GM23338 (cell line): ENCODE data around the gene MRPL28.

Experiments used
- CREB1 ChIP-seq: fragments of 250-450 bp; sonication (Bioruptor Pico); IDR thresholded peaks from 2 replicates; pipeline ENCODE4 v1.5.0; 2020; ENCODE audit warnings: low read depth, mild to moderate bottlenecking, moderate library complexity
- ETS1 ChIP-seq: IDR thresholded peaks from 2 replicates; pipeline ENCODE4 v1.6.1; 2016; ENCODE audit warnings: antibody characterized with exemption
- EZH2 ChIP-seq: fragments of 200-600 bp; sonication (generic); IDR thresholded peaks from one replicate; pipeline ENCODE4 v1.8.0; 2017; ENCODE audit warnings: antibody characterized with exemption, mild to moderate bottlenecking, low read depth; ENCODE audit not compliant: unreplicated experiment
- EZH2phosphoT487 ChIP-seq: fragments of 200-600 bp; sonication (generic); IDR thresholded peaks from one replicate; pipeline ENCODE4 v1.8.1; 2018; ENCODE audit warnings: antibody characterized with exemption; ENCODE audit not compliant: unreplicated experiment
- JUNB ChIP-seq: IDR thresholded peaks from one replicate; pipeline ENCODE4 v1.6.1; 2016; ENCODE audit warnings: antibody characterized with exemption; ENCODE audit not compliant: unreplicated experiment
- POLR2AphosphoS5 ChIP-seq: IDR thresholded peaks from 2 replicates; pipeline ENCODE4 v1.6.1; 2016; ENCODE audit warnings: antibody characterized with exemption, low read depth
- REST ChIP-seq: IDR thresholded peaks from one replicate; pipeline ENCODE4 v1.6.1; 2018; ENCODE audit warnings: antibody characterized with exemption; ENCODE audit not compliant: unreplicated experiment
- STAT1 ChIP-seq: IDR thresholded peaks from one replicate; pipeline ENCODE4 v1.6.1; 2016; ENCODE audit warnings: antibody characterized with exemption; ENCODE audit not compliant: unreplicated experiment
- ZNF331 ChIP-seq: fragments of 250-450 bp; sonication (Bioruptor Pico); IDR thresholded peaks from 2 replicates; pipeline ENCODE4 v1.5.0; 2020; ENCODE audit warnings: low read depth, mild to moderate bottlenecking, moderate library complexity
- TF ChIP-seq, protein P1 (sequence below), 2 experiments: fragments of 200-600 bp in 1 of 2; sonication (generic) in 1 of 2; conservative IDR thresholded peaks; 2 replicates each; pipeline versions ENCODE4 v1.5.1 to v1.6.1; 2016 to 2017; ENCODE audit warnings: antibody characterized with exemption in 2 of 2, low read depth in 2 of 2, mild to moderate bottlenecking in 2 of 2, moderate library complexity in 1 of 2

GRCh38 chr16:373020-373598, 2.8 kb upstream of the MRPL28 start:
- TF ChIP-seq EZH2 = no peak
- TF ChIP-seq, protein P1, sequence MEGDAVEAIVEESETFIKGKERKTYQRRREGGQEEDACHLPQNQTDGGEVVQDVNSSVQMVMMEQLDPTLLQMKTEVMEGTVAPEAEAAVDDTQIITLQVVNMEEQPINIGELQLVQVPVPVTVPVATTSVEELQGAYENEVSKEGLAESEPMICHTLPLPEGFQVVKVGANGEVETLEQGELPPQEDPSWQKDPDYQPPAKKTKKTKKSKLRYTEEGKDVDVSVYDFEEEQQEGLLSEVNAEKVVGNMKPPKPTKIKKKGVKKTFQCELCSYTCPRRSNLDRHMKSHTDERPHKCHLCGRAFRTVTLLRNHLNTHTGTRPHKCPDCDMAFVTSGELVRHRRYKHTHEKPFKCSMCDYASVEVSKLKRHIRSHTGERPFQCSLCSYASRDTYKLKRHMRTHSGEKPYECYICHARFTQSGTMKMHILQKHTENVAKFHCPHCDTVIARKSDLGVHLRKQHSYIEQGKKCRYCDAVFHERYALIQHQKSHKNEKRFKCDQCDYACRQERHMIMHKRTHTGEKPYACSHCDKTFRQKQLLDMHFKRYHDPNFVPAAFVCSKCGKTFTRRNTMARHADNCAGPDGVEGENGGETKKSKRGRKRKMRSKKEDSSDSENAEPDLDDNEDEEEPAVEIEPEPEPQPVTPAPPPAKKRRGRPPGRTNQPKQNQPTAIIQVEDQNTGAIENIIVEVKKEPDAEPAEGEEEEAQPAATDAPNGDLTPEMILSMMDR (conservative IDR thresholded peaks at IDR 0.05; ENCODE audit: low read depth in 2 of 2) = no peak
- TF ChIP-seq JUNB = no peak
- TF ChIP-seq REST = no peak
- no peak for TF ChIP-seq CREB1
- TF ChIP-seq POLR2AphosphoS5 = no peak
- no peak for TF ChIP-seq EZH2phosphoT487
- TF ChIP-seq ETS1 = no peak
- no peak for TF ChIP-seq ZNF331
- no peak for TF ChIP-seq STAT1
